GM10266 (cell line): Measurements from ENCODE around the gene ODAD3.
"Not testable (repeated sequence)": the region's sequence is repeated elsewhere in the genome, so short reads cannot be mapped to it uniquely, and the experiment has no call there.

Source experiments
- DNase-seq: peaks from one replicate; pipeline ENCODE4 v3.0.0; 2012; ENCODE audit errors: extremely low spot score
- TF ChIP-seq, protein P1 (sequence below): IDR thresholded peaks from 2 replicates; pipeline ENCODE4 v1.5.1; 2012; ENCODE audit warnings: mild to moderate bottlenecking, low read depth; ENCODE audit not compliant: control insufficient read depth, insufficient read depth; ENCODE audit errors: missing control alignments

The ODAD3 gene

DNA sequence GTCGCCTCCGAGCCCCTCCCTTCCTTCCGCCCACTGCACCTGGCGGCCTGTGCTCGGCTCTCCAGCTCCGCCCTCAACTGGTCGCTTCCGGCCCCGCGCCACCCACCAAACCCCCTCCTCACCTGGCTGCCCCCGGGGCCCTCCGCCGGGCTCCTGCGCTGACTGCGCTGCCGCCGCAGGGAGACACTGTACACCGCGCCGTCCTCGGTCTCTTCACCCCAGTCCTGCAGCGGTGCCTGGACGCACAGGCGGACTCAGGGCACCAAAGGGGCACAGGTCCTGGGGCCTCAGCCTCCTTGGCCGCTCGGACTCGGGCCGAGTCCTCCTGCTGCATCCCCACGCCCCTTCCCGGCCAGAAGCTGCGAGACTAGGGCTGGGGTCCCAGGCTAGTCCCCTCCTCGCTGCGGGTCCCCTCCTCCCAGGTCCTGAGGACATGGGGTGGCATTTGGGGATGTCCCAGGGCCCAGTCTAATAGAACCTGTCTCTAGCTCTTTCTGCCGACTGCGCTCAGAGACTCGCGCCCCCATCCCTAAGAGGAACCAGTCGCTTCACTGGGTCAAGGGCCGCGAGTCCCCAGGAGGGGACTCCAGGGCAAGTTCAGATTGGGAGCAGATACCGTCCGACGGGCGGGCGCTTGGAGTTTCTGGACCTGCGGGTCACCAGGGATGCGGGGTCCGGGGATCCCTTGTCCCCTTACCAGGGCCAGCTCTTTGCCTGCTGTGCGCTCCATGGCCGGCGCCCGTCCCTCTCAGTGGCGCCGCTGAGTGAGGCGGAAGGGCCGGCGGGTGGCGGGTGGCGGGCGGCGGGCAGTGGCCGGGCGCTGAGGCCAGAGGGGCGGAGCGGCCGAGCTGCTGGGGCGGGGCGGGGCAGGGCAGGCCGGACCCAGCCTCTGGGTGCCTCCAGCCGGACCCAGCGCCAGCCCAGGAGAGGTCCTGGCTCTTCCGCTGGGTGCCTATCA is 16.1 kb downstream of the ODAD3 start, which contains the start of gene RGL3:
TSS of gene RGL3 (minus strand) at position 766 of the 958 bp plus-strand sequence. CDS start at position 730, 36 bp downstream.
- TF ChIP-seq, protein P1, sequence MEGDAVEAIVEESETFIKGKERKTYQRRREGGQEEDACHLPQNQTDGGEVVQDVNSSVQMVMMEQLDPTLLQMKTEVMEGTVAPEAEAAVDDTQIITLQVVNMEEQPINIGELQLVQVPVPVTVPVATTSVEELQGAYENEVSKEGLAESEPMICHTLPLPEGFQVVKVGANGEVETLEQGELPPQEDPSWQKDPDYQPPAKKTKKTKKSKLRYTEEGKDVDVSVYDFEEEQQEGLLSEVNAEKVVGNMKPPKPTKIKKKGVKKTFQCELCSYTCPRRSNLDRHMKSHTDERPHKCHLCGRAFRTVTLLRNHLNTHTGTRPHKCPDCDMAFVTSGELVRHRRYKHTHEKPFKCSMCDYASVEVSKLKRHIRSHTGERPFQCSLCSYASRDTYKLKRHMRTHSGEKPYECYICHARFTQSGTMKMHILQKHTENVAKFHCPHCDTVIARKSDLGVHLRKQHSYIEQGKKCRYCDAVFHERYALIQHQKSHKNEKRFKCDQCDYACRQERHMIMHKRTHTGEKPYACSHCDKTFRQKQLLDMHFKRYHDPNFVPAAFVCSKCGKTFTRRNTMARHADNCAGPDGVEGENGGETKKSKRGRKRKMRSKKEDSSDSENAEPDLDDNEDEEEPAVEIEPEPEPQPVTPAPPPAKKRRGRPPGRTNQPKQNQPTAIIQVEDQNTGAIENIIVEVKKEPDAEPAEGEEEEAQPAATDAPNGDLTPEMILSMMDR = no peak
- peak; percentile 40 for DNase-seq

DNA sequence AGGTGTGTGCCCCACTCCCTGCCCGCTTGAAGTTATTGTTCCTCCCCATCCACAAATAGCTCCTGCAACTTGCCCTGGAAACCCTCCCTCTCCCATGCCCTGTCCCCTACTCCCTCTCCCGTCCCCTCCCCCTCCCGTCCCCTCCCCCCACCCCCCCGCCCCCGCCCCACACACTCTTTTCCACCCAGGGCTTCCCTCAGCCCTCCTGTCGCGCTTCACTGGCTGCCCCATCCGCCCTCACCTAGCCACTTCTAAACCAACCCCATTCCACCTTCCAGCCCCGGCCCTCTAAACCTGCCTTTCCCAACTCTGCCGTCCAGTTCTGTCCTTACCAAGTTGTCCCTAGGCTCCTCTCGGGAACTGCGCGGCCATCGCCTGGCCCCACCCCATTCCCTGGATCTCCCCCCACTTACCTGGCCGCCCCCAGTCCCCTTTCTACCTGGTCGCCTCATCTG is 16.8 kb downstream of the ODAD3 start:
- TF ChIP-seq, protein P1 = no peak
- DNase-seq = peak; percentile 12

DNA sequence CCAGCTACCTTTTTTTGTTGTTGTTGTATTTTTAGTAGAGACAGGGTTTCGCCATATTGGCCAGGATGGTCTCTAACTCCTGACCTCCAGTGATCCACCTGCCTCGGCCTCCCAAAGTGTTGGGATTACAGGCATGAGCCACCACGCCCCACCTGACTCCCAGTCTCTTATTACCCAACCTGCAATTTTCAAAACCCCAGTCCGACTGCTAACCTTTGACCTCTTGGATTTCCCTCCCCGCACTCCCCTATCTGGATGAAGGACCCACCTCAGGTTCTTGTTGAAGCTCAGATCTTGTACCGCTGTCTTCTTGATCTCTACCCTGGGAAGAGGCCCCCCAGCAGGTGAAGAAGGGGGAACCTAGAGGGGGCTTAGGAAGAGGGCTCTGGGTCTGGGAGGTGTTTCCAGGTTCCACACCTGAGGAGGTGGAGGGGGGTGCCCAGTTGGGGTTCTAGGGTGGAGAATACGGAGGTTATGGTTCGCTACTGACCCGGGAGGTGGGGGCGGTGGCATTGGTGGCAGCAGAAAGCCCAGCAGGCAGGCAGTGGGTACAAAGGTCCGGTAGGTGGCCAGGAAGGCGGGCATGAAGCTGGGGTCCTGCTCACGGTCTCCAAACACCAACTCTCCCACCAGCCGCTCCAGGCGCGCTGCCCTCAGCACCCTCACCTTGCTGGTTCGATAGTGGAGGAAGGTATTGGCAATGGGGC is 18.4 kb downstream of the ODAD3 start:
- DNase-seq = peak; percentile 5
- TF ChIP-seq, protein P1 = no peak

DNA sequence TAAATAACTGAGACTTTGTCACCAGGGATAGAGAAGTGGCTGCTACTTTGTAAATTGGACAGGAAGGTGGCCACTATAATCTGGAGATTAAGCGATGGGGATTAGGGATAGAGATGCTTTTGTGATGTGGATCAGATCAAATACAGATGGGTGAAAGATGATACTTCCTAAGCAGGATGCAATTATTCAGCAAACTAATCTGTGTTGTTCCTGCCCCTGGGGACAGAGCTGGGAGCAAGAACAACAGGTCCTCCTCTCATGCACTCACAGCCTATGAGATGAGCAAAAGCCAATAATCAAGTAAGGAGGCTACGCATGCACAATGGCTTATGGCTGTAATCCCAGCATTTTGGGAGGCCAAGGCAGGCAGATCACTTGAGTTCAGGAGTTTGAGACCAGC is 20.4 kb downstream of the ODAD3 start:
- TF ChIP-seq, protein P1 = no peak
- no peak for DNase-seq

DNA sequence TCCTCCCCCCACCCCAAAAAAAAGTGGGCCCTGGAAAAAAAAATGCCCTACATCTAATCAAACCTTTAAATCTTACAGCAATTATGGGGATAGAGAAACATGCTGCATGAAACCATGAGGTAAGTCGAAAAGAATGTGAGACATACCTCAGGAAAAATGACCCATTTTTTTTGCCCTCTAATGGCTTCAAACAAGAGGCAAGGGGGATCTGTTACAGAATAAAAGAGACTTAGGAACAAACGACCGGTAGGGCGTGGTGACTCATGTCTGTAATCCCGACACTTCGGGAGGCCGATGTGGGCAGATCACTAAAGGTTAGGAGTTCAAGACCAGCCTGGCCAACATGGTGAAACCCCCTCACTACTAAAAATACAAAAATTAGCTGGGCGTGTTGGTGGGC is 24.2 kb downstream of the ODAD3 start:
- no peak for DNase-seq
- TF ChIP-seq, protein P1 = no peak

DNA sequence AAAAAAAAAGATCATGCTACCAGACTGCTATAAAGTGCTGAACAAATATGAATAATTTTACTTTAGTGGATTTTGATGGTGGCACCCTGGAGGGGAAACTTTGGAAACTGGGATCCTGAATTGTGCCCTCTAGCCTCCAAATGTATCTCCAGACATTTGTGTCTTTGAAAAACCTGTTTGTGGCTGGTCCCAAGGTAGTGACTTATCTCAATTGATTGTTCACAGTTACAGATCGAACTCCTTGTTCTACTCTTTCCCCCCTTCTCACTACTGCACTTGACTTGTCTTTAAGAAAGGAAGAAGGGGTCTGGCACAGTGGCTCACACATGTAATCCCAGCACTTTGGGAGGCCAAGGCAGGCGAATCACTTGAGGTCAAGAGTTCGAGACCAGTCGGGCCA is 26.3 kb downstream of the ODAD3 start:
- TF ChIP-seq, protein P1 = no peak

DNA sequence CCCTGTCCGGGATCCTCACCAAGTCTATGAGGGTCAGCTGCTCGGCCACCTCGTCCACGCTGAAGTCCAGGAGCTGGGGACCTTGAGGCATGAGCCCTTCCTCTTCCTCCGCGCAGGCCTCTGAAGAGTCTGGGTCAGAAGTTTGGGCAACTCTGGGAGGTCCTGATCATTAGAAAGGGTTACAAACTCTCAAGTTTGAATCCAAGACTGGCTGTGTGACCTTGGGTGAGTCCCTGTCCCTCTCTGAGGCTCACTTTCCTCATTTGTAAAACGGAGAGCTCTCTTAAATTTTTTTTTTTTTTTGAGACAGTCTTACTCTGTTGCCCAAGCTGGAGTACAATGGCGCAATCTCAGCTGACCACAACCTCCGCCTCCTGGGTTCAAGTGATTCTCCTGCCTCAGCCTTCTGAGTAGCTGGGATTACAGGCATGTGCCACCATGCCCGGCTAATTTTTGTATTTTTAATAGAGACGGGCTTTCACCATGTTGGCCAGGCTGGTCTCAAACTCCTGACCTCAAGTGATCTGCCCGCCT is 28.2 kb downstream of the ODAD3 start:
- not testable (repeated sequence) for DNase-seq

More for the DNA sequence above, 26.3 kb downstream of the ODAD3 start:
- no peak for DNase-seq
